Tibial artery (tissue), 4 donors: ENCODE measurements around the gene TMEM229B.
"Not testable (repeated sequence)": the region's sequence is repeated elsewhere in the genome, so short reads cannot be mapped to it uniquely, and the experiment has no call there.

Experiments used
- DNase-seq, 2 donors: peaks; one replicate each; pipeline ENCODE4 v3.0.0-alpha.2; 2019
- H3K27ac ChIP-seq, 2 donors: fragments of 200-600 bp; sonication (generic) in 1 of 2; 1 replicate in 1 of 2; 2 replicates in 1 of 2; pipeline ENCODE4 v1.5.1; 2018 to 2019; ENCODE audit warnings: mild to moderate bottlenecking in 1 of 2
- H3K27me3 ChIP-seq, 2 donors: fragments of 200-600 bp; sonication (generic) in 1 of 2; one replicate each; pipeline versions ENCODE4 v1.5.1 to v1.6.0; 2016 to 2019
- H3K36me3 ChIP-seq, 3 donors: fragments of 200-600 bp; sonication (generic) in 2 of 3; one replicate each; pipeline ENCODE4 v1.5.1; 2016 to 2019; ENCODE audit warnings: mild to moderate bottlenecking in 2 of 3
- H3K4me1 ChIP-seq, 4 donors: fragments of 200-600 bp; sonication (generic) in 2 of 4; 1 replicate in 3 of 4; 2 replicates in 1 of 4; pipeline ENCODE4 v1.5.1; 2016 to 2019
- H3K4me3 ChIP-seq, 2 donors: fragments of 200-600 bp; sonication (generic) in 1 of 2; 1 replicate in 1 of 2; 2 replicates in 1 of 2; pipeline ENCODE4 v1.5.1; 2018 to 2019; ENCODE audit warnings: mild to moderate bottlenecking in 2 of 2
- H3K9me3 ChIP-seq, 3 donors: fragments of 200-600 bp; sonication (generic) in 1 of 3; one replicate each; pipeline ENCODE4 v1.5.1; 2016 to 2019
- intact Hi-C: fragments of 100-400 bp; cut with DNase I; formaldehyde crosslinking; loops from one replicate; pipeline ENCODE4 v1.15.0; 2023; ENCODE audit warnings: low total_unique reads
- TF ChIP-seq, protein P1 (sequence below), 2 experiments: fragments of 200-600 bp in 1 of 2; fragments of 450-650 bp in 1 of 2; IDR thresholded peaks; one replicate each; pipeline ENCODE4 v1.5.1; 2017 to 2019; ENCODE audit warnings: antibody characterized with exemption in 2 of 2, mild to moderate bottlenecking in 1 of 2, moderate library complexity in 1 of 2

The TMEM229B gene

DNA sequence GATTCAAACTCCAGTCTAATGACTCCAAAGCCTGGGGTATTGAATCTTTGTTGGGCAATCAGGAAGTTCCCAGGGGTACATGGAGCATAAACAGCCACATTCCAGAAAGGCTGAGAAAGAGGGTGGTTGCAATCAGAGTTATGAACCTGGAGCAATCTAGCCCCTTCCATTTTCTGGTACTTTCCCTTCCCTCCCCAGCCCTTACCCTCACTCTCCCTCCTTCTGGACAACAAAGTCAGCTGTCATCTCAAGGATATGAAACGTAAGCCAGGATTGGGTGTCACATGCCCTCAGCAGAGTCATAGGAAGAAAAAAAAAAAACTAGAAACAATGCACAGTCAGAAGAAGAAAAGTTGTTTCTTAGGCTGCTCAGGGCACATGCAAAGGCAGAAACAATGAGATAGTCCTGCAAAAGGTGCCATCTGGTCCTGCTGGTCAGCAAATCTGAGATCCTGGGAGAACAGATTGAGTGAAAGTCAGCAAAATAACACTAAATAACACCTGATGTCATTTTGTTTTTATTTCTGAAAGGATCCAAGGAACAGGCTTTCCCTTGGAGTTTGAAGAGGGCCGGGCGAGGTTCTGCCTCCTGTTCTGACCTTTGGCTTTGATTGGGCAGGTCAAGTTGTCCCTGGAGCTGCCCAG is 27.1 kb downstream of the TMEM229B start:
- Histone ChIP-seq H3K27me3 (peaks cover 0 to 8% of the 10 kb centered on the region in 2 donors), H3K36me3 (no peaks in the 10 kb centered on the region), H3K27ac (no peak overlapping the region), H3K9me3 (no peaks in the 10 kb centered on the region), H3K4me3 (no peak overlapping the region), H3K4me1 (no peaks in the 10 kb centered on the region)
- no peak for DNase-seq
- TF ChIP-seq, protein P1, sequence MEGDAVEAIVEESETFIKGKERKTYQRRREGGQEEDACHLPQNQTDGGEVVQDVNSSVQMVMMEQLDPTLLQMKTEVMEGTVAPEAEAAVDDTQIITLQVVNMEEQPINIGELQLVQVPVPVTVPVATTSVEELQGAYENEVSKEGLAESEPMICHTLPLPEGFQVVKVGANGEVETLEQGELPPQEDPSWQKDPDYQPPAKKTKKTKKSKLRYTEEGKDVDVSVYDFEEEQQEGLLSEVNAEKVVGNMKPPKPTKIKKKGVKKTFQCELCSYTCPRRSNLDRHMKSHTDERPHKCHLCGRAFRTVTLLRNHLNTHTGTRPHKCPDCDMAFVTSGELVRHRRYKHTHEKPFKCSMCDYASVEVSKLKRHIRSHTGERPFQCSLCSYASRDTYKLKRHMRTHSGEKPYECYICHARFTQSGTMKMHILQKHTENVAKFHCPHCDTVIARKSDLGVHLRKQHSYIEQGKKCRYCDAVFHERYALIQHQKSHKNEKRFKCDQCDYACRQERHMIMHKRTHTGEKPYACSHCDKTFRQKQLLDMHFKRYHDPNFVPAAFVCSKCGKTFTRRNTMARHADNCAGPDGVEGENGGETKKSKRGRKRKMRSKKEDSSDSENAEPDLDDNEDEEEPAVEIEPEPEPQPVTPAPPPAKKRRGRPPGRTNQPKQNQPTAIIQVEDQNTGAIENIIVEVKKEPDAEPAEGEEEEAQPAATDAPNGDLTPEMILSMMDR (IDR thresholded peaks at IDR 0.05) = no peak
- intact Hi-C loops = no loop called here

GRCh38 chr14:67459336-67459735 is 29.2 kb downstream of the TMEM229B start:
- TF ChIP-seq, protein P1 (IDR thresholded peaks at IDR 0.05) = no peak
- intact Hi-C loops = no loop called here
- Histone ChIP-seq H3K9me3 (no peaks in the 10 kb centered on the region), H3K27me3 (peaks cover 0 to 17% of the 10 kb centered on the region in 2 donors), H3K27ac (no peak overlapping the region), H3K4me1 (no peaks in the 10 kb centered on the region), H3K36me3 (no peaks in the 10 kb centered on the region), H3K4me3 (no peak overlapping the region)
- no peak for DNase-seq

DNA sequence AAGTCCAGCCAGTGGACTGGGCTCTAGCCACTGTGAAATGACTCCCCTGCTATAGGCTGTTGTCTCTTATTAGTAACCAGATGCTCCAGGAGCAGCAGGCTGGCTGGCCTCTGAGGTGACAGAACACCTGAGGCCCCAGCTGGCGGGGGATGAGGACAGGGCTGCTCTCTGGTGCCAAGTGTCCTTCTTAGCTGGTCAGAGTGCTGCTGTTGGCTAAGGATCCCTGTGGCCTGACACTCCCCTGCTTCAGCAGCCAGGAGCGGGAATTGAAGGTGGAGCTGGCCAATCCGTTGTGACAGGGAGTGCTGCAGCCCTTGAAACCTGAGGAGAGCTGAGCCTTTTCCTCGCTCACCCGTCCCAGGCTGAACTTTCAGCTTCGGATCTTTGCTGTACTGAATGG is 30.7 kb downstream of the TMEM229B start:
- no peak overlapping the region for H3K4me3 ChIP-seq
- TF ChIP-seq, protein P1 (IDR thresholded peaks at IDR 0.05) = no peak
- peaks cover 0 to 25% of the 10 kb centered on the region in 2 donors for H3K27me3 ChIP-seq
- intact Hi-C loops = no loop called here
- H3K27ac ChIP-seq = no peak overlapping the region
- no peak for DNase-seq
- no peaks in the 10 kb centered on the region for H3K9me3 ChIP-seq
- H3K36me3 ChIP-seq = no peaks in the 10 kb centered on the region
- H3K4me1 ChIP-seq = no peaks in the 10 kb centered on the region

DNA sequence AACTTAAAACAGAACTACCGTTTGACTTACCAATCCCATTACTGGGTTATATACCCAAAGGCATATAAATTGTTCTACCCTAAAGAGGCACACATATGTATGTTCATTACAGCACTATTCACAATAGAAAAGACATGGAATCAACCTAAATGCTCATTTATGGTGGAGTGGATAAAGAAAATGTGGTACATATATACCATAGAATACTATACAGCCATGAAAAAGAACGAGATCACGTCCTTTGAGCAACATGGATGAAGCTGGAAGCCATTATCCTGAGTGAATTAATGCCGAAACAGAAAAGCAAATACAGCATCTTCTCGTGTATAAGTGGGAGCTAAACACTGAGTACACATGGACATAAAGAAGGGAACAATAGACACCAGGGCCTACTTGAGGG is 31.8 kb downstream of the TMEM229B start:
- intact Hi-C loops = no loop called here
- H3K27me3 ChIP-seq = peaks cover 0 to 27% of the 10 kb centered on the region in 2 donors
- H3K4me1 ChIP-seq = no peaks in the 10 kb centered on the region
- H3K9me3 ChIP-seq = no peaks in the 10 kb centered on the region
- no peaks in the 10 kb centered on the region for H3K36me3 ChIP-seq
- no peak overlapping the region for H3K4me3 ChIP-seq
- no peak for DNase-seq
- no peak overlapping the region for H3K27ac ChIP-seq
- TF ChIP-seq, protein P1 (IDR thresholded peaks at IDR 0.05) = no peak

- Histone ChIP-seq H3K27me3 (peaks cover 0 to 23% of the 10 kb centered on the region in 2 donors), H3K27ac (no peak overlapping the region), H3K4me1 (no peaks in the 10 kb centered on the region), H3K9me3 (peaks cover 0 to 6% (median 0%) of the 10 kb centered on the region in 3 donors), H3K4me3 (no peak overlapping the region), H3K36me3 (no peaks in the 10 kb centered on the region)
- TF ChIP-seq, protein P1 (IDR thresholded peaks at IDR 0.05) = no peak
- intact Hi-C loops = no loop called here
- DNase-seq = no peak
These were observed 34.8 kb downstream of the TMEM229B start for GRCh38 chr14:67453575-67454300.

DNA sequence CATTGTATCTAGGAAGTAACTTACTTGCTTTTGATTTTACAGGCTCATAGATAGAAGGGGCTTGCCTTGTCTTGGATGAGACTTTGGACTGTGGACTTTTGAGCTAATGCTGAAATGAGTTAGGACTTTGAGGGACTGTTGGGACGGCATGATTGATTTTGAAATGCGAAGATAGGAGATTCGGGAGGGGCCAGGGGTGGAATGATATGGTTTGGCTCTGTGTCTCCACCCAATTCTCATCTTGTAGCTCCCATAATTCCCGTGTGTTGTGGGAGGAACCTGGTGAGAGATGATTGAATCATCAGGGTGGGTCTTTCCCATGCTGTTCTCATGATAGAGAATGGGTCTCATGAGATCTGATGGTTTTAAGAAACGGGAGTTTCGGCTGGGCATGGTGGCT is 36.9 kb downstream of the TMEM229B start:
- H3K36me3 ChIP-seq, intact Hi-C loops, H3K4me1 ChIP-seq, H3K9me3 ChIP-seq, H3K4me3 ChIP-seq, DNase-seq, H3K27ac ChIP-seq: not testable (repeated sequence)
- peaks cover 0 to 19% of the 10 kb centered on the region in 2 donors for H3K27me3 ChIP-seq
